ENCODE data around the gene AIFM3. TPM values are rescaled to one million over a fixed set of nuclear protein-coding genes. Genes with fewer than 3 reads are reported as not detected.
A peak's percentile ranks its signal among the peaks of the same experiment; 100 is the strongest.

AIFM3 gene
- total and polyA plus RNA-seq, 11 donors, result 0.25 to 3.0 (median 0.49) TPM; not detected in 2

DNA sequence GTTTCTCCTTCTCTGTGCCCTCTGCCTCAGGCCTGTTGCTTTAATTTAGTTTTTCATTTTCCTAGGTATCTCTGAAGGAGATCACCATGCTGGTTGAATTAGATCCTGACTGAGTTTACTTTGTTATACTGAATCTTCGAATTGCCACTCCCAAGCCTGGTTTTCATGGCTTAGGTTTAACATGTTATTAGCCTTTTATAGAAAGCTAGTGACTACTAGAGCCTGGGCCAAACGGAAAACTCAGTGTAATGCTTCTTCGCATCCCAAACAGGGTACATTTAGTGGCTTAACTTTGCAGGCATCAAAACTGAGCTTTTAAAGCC lies 46.2 kb upstream of the AIFM3 start:
- Histone ChIP-seq H3K9me3 (no peaks in the 10 kb centered on the region), H3K27ac (peak overlapping the region in 2 of 12 donors; percentile 0 to 21), H3K4me1 (peaks cover 0 to 68% (median 32%) of the 10 kb centered on the region in 12 donors), H3K4me3 (peak overlapping the region in 9 of 12 donors; percentile 62 to 99 (median 89)), H3K36me3 (peaks cover 0 to 13% (median 0%) of the 10 kb centered on the region in 9 donors), H3K27me3 (no peaks in the 10 kb centered on the region)
- no peak for ATAC-seq
- TF ChIP-seq, protein P1, sequence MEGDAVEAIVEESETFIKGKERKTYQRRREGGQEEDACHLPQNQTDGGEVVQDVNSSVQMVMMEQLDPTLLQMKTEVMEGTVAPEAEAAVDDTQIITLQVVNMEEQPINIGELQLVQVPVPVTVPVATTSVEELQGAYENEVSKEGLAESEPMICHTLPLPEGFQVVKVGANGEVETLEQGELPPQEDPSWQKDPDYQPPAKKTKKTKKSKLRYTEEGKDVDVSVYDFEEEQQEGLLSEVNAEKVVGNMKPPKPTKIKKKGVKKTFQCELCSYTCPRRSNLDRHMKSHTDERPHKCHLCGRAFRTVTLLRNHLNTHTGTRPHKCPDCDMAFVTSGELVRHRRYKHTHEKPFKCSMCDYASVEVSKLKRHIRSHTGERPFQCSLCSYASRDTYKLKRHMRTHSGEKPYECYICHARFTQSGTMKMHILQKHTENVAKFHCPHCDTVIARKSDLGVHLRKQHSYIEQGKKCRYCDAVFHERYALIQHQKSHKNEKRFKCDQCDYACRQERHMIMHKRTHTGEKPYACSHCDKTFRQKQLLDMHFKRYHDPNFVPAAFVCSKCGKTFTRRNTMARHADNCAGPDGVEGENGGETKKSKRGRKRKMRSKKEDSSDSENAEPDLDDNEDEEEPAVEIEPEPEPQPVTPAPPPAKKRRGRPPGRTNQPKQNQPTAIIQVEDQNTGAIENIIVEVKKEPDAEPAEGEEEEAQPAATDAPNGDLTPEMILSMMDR (IDR thresholded peaks at IDR 0.05), result no peak
- no peak for TF ChIP-seq POLR2A (IDR thresholded peaks at IDR 0.05)
- intact Hi-C loops (cut with DNase I), result no loop called here
- WGBS, 4 donors, result 39 to 61% (median 54%) methylated on average over 3 of the region's 3 CpGs
- DNase-seq, result no peak

DNA sequence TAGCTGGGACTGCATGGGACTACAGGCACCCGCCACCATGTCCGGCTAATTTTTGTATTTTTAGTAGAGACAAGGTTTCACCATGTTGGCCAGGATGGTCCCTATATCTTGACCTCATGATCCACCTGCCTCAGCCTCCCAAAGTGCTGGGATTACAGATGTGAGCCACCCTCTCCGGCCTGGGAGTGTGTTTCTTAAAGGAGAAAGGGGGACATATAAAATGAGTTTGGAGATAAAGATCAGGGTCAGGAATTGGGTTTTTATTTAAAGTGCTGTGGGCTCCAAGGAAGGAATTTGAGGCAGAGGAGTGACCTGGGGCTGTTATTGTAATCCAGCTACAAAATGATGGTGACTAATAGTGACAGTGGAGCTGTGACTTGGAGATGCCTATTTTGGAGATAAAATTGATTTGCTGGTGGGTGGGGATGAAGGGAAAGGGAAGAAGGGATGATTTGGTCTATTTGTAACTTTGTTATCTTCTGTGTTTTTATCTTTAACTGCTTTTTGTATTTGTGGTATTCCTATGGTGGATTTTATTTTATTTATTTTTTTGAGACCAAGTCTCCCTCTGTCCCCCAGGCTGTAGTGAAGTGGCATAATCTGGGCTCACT lies 44.8 kb upstream of the AIFM3 start:
- TF ChIP-seq, protein P1 (IDR thresholded peaks at IDR 0.05), result no peak
- no peak for TF ChIP-seq POLR2A (IDR thresholded peaks at IDR 0.05)
- no peak overlapping the region for H3K27ac ChIP-seq
- DNase-seq, result no peak
- no peaks in the 10 kb centered on the region for H3K9me3 ChIP-seq
- H3K27me3 ChIP-seq, result no peaks in the 10 kb centered on the region
- intact Hi-C loops (cut with DNase I), result no loop called here
- peaks cover 0 to 13% (median 0%) of the 10 kb centered on the region in 9 donors for H3K36me3 ChIP-seq
- H3K4me1 ChIP-seq, result peaks cover 0 to 71% (median 35%) of the 10 kb centered on the region in 12 donors
- 63 to 88% (median 81%) methylated on average over 3 of the region's 3 CpGs for WGBS, 4 donors
- H3K4me3 ChIP-seq, result no peak overlapping the region
- no peak for ATAC-seq

DNA sequence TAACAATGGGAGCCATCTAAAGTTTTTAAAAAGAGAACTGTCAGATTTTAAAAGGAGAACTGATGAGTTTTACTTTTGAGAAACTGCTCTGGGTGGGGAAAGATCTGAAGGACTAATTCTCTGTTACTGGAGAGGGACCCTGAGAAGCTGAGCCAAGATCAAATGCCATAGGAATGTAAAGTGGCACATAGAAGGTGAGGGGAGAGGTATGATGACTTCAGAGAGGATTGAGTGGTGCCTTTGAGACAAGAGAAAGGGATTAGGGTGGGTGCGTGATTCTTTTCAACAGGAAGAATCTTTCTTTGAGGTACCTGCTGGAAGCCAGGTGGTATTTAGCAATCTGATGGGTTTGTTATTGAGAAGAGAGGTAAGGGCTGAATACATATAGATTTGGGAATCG lies 40.8 kb upstream of the AIFM3 start:
- Histone ChIP-seq H3K27ac (no peak overlapping the region), H3K9me3 (no peaks in the 10 kb centered on the region), H3K36me3 (peaks cover 0 to 13% (median 0%) of the 10 kb centered on the region in 9 donors), H3K4me1 (peaks cover 0 to 70% (median 22%) of the 10 kb centered on the region in 12 donors), H3K4me3 (no peak overlapping the region), H3K27me3 (no peaks in the 10 kb centered on the region)
- WGBS, 4 donors, result 91 to 94% (median 93%) methylated on average over 2 of the region's 2 CpGs
- TF ChIP-seq, protein P1 (IDR thresholded peaks at IDR 0.05), result no peak
- TF ChIP-seq POLR2A (IDR thresholded peaks at IDR 0.05), result no peak
- DNase-seq (no peak), ATAC-seq (no peak)
- intact Hi-C loops (cut with DNase I), result no loop called here

DNA sequence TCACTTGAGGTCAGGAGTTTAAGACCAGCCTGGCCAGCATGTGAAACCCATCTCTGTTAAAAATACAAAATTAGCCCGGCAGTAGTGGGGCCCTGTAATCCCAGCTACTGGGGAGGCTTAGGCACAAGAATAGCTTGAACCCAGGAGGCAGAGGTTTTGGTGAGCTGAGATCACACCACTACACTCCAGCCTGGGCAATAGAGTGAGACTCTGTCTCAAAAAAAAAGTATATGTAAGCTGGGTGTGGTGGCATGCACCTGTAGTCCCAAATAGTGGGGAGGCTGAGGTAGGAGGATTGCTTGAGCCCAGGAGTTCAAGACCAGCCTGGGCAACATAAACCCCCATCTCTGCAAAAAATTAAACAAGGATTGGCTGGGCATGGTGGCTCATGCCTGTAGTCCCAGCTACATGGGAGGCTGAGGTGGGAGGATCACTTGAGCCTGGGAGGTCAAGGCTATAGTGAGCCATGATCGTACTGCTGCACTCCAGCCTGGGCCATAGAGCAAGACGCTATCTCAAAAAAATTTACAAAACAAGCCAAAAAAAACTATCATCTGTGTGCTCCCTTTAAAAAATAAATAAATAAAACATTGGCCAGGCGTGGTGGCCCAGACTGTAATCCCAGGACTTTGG lies 39.0 kb upstream of the AIFM3 start:
- H3K4me1 ChIP-seq, result peaks cover 0 to 63% (median 16%) of the 10 kb centered on the region in 12 donors
- no peak overlapping the region for H3K4me3 ChIP-seq
- H3K27ac ChIP-seq, result no peak overlapping the region
- intact Hi-C loops (cut with DNase I), result no loop called here
- WGBS, 4 donors, result 74 to 91% (median 88%) methylated on average over 4 of the region's 4 CpGs
- H3K9me3 ChIP-seq, result no peaks in the 10 kb centered on the region
- no peaks in the 10 kb centered on the region for H3K27me3 ChIP-seq
- DNase-seq (no peak), ATAC-seq (no peak)
- peaks cover 0 to 13% (median 0%) of the 10 kb centered on the region in 9 donors for H3K36me3 ChIP-seq
- TF ChIP-seq, protein P1 (IDR thresholded peaks at IDR 0.05), result no peak
- TF ChIP-seq POLR2A (IDR thresholded peaks at IDR 0.05), result no peak
